ENCODE measurements around the gene HECTD4. TPM values are rescaled to one million over a fixed set of nuclear protein-coding genes. Genes with fewer than 3 reads are reported as not detected.
A peak's percentile ranks its signal among the peaks of the same experiment; 100 is the strongest.

The HECTD4 gene
- total and polyA plus RNA-seq, 9 of the 15 experiments (the other 6 are each of a cell fraction or from before 2014, with no cell fraction given) = 3.5 to 33.3 (median 13.5) TPM

- ChIA-PET CTCF (ENCODE audit: low intra/inter-chr PET ratio) (no interaction called here), POLR2A (interaction anchor here (0.7 kb wide), 1 partner anchor 21 kb away, joined by 4 read pairs; no protein-coding TSS in a partner anchor)
- Histone ChIP-seq H3K4me1 (replicated peaks in 1 of 2; ENCODE audit: control insufficient read depth in 2 of 2, insufficient read depth in 2 of 2, low read length in 2 of 2) (no peaks in the 10 kb centered on the region), H3K79me2 (ENCODE audit: control insufficient read depth, insufficient read depth, low read length) (no peaks in the 10 kb centered on the region), H3K9me1 (ENCODE audit: control insufficient read depth, insufficient read depth, low read length) (no peaks in the 10 kb centered on the region), H3K36me3 (ENCODE audit: control insufficient read depth, insufficient read depth, low read length) (peaks cover 53% of the 10 kb centered on the region), H3K27ac (ENCODE audit: extremely low read depth, low read depth, low read length) (no peak overlapping the region), H3K4me3 (no peak overlapping the region), H3K4me2 (ENCODE audit: insufficient read depth, low read length) (no peak overlapping the region), H3K9ac (ENCODE audit: insufficient read depth in 1 of 2, low read depth in 2 of 2, low read length in 2 of 2) (no peak overlapping the region), H2AFZ (ENCODE audit: low read depth, low read length) (no peak overlapping the region), H3K9me3 (replicated peaks; ENCODE audit: control insufficient read depth, insufficient read depth, low read depth, low read length) (no peaks in the 10 kb centered on the region), H4K20me1 (replicated peaks; ENCODE audit: control insufficient read depth, insufficient read depth, low read length) (no peaks in the 10 kb centered on the region), H3K27me3 (ENCODE audit: control insufficient read depth in 2 of 2, insufficient read depth in 2 of 2, low read length in 2 of 2) (no peaks in the 10 kb centered on the region)
- FAIRE-seq (peak; percentile 37), DNase-seq (ENCODE audit: extremely low read depth in 1 of 4, low spot score in 3 of 4) (no peak), ATAC-seq (no peak)
- TF ChIP-seq ZFP36 (IDR thresholded peaks at IDR 0.05; ENCODE audit: low read depth, low read length, partially characterized antibody) (peak; percentile 29), ZKSCAN1 (IDR thresholded peaks at IDR 0.05; ENCODE audit: low read depth, low read length) (peak; percentile 80), ILF3 (IDR thresholded peaks at IDR 0.05; ENCODE audit: borderline replicate concordance) (no peak), DPF2 (IDR thresholded peaks at IDR 0.05) (no peak), CGGBP1 (CRISPR knock-in tag; IDR thresholded peaks at IDR 0.05) (no peak), ZNF324 (CRISPR knock-in tag; IDR thresholded peaks at IDR 0.05) (no peak), SMAD3 (CRISPR knock-in tag; conservative IDR thresholded peaks at IDR 0.05) (no peak), CTBP1 (IDR thresholded peaks at IDR 0.05; ENCODE audit: borderline replicate concordance) (no peak), NFIC (IDR thresholded peaks at IDR 0.05) (no peak), ZNF589 (CRISPR knock-in tag; IDR thresholded peaks at IDR 0.05; ENCODE audit: low read depth) (no peak), ZNF408 (CRISPR knock-in tag; IDR thresholded peaks at IDR 0.05; ENCODE audit: low read depth) (no peak), MCM2 (IDR thresholded peaks at IDR 0.05; ENCODE audit: low read depth) (no peak), TAF7 (tag; IDR thresholded peaks at IDR 0.05) (no peak)
- TF ChIP-seq, protein P1, sequence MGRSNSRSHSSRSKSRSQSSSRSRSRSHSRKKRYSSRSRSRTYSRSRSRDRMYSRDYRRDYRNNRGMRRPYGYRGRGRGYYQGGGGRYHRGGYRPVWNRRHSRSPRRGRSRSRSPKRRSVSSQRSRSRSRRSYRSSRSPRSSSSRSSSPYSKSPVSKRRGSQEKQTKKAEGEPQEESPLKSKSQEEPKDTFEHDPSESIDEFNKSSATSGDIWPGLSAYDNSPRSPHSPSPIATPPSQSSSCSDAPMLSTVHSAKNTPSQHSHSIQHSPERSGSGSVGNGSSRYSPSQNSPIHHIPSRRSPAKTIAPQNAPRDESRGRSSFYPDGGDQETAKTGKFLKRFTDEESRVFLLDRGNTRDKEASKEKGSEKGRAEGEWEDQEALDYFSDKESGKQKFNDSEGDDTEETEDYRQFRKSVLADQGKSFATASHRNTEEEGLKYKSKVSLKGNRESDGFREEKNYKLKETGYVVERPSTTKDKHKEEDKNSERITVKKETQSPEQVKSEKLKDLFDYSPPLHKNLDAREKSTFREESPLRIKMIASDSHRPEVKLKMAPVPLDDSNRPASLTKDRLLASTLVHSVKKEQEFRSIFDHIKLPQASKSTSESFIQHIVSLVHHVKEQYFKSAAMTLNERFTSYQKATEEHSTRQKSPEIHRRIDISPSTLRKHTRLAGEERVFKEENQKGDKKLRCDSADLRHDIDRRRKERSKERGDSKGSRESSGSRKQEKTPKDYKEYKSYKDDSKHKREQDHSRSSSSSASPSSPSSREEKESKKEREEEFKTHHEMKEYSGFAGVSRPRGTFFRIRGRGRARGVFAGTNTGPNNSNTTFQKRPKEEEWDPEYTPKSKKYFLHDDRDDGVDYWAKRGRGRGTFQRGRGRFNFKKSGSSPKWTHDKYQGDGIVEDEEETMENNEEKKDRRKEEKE (IDR thresholded peaks at IDR 0.05; ENCODE audit: borderline replicate concordance in 1 of 2, control insufficient read depth in 1 of 2, low read depth in 2 of 2, low read length in 1 of 2) = no peak
- in situ Hi-C loops (cut with MboI) (no loop called here), intact Hi-C loops (cut with micrococcal nuclease) (no loop called here)
- 91% methylated on average over 2 of the region's 2 CpGs for WGBS (ENCODE audit: insufficient coverage, low coverage, missing lambda C conversion rate)
- BruUV-seq (replicated peaks) = no TSS peak
Observed at GRCh38 chr12:112307317-112308011, 74.8 kb downstream of the HECTD4 start.

Data from K562 (cell line).